Peyer's patch (tissue), 4 donors: ENCODE results near the gene OR5AC2.

Experiments used
- POLR2A ChIP-seq, 2 donors: fragments of 450-650 bp; IDR thresholded peaks; one replicate each; pipeline ENCODE4 v1.5.1; 2017; ENCODE audit warnings: antibody characterized with exemption in 2 of 2, mild to moderate bottlenecking in 2 of 2, moderate library complexity in 2 of 2
- TF ChIP-seq, protein P1 (sequence below), 6 experiments: fragments of 450-650 bp in 4 of 6; fragments of 200-600 bp in 2 of 6; sonication (generic) in 1 of 6; IDR thresholded peaks; one replicate each; pipeline ENCODE4 v1.5.1; 2017 to 2019; ENCODE audit warnings: antibody characterized with exemption in 6 of 6, mild to moderate bottlenecking in 3 of 6, moderate library complexity in 1 of 6

- TF ChIP-seq, protein P1, sequence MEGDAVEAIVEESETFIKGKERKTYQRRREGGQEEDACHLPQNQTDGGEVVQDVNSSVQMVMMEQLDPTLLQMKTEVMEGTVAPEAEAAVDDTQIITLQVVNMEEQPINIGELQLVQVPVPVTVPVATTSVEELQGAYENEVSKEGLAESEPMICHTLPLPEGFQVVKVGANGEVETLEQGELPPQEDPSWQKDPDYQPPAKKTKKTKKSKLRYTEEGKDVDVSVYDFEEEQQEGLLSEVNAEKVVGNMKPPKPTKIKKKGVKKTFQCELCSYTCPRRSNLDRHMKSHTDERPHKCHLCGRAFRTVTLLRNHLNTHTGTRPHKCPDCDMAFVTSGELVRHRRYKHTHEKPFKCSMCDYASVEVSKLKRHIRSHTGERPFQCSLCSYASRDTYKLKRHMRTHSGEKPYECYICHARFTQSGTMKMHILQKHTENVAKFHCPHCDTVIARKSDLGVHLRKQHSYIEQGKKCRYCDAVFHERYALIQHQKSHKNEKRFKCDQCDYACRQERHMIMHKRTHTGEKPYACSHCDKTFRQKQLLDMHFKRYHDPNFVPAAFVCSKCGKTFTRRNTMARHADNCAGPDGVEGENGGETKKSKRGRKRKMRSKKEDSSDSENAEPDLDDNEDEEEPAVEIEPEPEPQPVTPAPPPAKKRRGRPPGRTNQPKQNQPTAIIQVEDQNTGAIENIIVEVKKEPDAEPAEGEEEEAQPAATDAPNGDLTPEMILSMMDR (IDR thresholded peaks at IDR 0.05): no peak
- no peak for TF ChIP-seq POLR2A (IDR thresholded peaks at IDR 0.05)
Observed at GRCh38 chr3:98136631-98137030, 49.7 kb downstream of the OR5AC2 start.
